Epidermal melanocyte (primary cell): ENCODE data around the gene ATXN2.

Experiments used
- DNase-seq: peaks from one replicate; pipeline ENCODE4 v3.0.0; 2011; ENCODE audit warnings: low spot score; ENCODE audit not compliant: insufficient read length

ATXN2 gene

DNA sequence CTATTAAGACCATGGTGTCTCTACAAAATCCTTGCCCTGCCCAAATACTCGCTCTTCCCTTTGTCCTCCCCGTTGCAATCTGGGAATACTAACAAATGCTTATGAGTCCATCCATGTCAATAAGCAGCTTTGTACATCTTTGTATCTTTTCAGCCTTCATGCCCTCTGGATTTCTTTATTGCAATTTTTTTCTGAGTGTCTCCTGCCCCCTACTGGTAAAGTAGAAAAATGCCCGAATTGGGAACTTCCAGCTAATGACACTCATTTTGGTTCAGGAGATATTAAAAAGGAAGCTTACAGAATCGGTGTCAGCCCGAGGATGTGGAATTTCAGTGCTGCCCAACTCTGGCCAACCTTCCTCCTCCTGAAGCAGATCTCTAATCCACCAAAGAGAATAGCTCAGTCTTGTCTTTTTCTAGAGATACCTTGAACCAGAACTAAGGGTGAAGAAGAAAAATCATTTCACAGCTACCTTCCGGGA, 147.4 kb downstream of the ATXN2 start:
- peak; percentile 32 for DNase-seq

DNA sequence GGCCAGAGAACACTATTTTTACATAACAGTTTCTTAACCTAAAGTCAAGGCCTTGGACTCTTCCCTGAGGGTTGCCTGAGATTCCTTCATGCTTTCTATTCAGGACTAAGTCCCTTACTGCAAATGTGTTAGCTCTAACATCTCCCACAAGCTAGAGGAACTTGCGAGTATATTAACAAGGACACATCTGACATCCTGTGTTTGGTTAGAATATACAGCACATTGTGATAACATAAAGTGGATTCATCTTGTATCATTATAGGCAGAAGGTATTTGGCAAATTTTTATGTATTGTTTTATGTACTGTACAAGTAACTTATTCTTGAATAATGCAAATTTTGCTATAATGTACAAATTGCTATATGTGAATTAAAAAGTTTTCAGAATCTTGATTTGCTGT, 147.9 kb downstream of the ATXN2 start:
- DNase-seq, result no peak

DNA sequence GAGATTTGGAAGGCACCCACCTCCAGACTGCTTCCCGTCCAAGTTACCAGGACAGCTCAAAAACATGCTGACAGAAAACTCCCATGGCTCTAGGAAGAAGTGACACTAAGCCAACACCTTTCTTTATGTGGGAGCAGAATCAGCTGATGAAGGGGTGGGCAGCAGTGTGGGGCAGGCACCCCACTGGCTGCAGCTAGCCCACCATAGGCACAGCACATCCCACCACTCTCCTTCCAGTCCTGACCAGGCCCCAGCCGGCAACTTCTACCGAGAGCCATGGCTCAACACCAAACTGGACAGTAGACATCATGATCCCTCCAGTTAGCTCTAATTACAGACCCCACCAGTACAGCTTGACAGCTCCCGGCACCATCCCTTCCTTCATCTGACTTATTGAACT, 148.4 kb downstream of the ATXN2 start:
- no peak for DNase-seq

DNA sequence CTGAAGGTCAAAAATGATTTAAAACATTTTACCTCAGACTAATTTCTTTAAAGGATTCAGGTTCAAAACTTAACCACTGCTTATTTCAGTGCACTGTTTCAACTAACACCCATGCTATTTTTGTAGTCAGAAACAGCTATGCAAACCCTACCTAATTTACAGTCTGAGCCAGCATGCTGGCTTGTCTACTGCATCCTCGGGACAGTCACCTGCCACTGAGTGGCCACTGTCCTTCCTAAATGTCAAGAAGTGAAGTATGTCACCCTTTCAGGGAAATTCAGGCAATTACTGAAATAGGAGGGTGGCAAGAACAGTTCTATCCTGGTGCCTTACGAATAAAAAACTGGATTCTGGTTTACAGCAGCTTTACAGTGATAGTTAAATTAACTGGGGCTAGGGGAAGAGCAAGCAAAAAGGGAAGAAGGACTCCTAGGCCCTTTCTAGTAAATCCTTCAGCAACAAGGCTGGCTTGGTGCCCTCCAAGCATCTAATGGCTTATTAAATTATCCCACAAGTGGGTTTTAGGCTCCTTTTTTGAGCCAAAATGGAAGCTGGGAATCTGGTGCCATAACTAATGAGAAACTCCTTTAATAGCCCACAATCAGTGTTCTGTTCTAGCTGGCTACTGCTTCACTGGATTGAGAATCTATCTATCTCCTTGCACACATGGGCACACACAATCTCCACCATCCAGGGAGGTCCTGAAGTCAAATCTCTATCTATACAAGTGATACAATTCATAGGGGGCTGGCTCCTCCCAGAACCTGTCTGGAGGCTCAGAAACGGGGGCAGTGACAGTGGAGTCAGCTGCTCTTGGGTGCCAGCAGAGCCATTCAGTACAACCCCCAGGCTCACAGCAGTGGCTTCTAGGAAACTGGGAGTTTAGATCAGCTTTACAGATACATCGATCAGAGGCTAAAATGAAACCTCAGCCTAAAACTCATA, 150.0 kb downstream of the ATXN2 start:
- DNase-seq, result no peak

DNA sequence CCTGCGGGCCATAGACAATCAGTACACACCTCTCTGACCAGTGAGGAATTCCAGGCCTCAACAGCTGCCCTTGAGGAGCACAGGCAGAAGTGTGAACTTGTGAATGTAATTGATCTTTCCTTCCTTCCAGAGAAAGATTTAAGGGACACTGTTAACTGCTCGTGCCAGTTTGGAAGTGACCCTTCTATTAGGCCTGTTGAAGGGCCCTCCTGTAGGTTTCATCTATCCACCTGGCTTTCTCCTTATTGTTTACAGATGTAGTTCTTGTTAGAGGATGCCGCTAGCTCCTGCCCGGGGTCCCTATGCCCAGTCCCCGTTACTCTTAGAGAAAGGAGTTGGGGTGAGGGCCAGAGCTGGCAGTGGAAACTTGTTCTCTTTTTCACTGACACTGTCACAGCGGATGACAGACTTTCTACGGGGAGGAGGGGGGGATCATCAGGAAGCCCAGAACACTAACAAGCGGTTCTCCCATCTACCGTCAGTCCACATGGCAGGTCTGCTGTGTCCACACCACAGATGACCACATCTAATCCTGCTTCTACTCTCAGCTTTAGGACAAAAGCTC, 150.8 kb downstream of the ATXN2 start:
- DNase-seq, result no peak

DNA sequence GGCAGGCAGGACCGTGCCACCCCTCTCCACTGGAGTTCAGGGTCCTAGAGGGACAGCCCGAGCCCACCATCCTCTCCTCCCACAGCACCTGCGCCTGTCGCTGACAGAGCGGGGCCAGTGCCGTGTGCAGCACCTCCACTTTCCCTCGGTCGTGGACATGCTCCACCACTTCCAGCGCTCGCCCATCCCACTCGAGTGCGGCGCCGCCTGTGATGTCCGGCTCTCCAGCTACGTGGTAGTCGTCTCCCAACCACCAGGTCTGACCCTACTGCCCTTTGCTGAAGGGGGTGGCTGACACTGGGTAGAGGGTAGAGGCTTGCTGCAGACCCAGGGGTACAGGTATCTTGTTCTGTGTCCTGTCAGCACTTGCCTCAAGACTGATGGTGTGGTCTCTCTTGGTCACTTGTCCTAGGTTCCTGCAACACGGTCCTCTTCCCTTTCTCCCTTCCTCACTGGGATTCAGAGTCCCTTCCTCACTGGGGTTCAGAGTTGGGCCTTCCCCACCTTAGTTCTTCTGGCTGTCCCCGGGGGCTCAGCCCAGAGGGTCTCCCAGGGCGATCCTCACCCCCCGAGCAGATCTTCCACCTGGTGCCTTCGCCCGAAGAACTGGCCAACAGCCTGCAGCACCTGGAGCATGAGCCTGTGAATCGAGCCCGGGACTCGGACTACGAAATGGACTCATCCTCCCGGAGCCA, 151.4 kb downstream of the ATXN2 start:
- no peak for DNase-seq

DNA sequence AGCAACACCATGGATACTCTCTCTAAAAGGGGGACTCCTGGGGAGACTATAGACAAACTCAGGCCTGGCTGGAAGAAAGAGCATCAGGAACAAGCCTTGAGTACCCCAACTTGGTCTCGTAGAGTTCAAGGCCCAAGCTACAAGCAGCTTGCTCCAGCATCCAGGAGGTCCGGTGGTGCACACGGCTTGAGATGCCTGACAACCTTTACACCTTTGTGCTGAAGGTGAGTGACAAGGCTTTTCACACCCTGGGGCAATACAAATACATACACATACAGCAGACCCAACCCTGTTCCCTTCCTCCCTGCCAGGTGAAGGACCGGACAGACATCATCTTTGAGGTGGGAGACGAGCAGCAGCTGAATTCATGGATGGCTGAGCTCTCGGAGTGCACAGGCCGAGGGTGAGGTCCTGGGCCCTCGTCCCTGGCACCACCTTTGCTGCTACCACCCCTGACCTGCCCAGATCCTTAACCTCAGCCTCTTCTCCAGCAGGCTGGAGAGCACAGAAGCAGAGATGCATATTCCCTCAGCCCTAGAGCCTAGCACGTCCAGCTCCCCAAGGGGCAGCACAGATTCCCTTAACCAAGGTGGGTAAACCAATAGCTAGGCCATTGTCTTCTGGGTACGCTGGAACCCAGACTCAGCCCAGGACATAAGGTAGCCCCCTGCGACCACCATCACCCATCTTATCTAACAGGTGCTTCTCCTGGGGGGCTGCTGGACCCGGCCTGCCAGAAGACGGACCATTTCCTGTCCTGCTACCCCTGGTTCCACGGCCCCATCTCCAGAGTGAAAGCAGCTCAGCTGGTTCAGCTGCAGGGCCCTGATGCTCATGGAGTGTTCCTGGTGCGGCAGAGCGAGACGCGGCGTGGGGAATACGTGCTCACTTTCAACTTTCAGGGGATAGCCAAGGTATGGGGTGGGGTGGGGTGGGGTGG, 152.2 kb downstream of the ATXN2 start:
- DNase-seq, result no peak

DNA sequence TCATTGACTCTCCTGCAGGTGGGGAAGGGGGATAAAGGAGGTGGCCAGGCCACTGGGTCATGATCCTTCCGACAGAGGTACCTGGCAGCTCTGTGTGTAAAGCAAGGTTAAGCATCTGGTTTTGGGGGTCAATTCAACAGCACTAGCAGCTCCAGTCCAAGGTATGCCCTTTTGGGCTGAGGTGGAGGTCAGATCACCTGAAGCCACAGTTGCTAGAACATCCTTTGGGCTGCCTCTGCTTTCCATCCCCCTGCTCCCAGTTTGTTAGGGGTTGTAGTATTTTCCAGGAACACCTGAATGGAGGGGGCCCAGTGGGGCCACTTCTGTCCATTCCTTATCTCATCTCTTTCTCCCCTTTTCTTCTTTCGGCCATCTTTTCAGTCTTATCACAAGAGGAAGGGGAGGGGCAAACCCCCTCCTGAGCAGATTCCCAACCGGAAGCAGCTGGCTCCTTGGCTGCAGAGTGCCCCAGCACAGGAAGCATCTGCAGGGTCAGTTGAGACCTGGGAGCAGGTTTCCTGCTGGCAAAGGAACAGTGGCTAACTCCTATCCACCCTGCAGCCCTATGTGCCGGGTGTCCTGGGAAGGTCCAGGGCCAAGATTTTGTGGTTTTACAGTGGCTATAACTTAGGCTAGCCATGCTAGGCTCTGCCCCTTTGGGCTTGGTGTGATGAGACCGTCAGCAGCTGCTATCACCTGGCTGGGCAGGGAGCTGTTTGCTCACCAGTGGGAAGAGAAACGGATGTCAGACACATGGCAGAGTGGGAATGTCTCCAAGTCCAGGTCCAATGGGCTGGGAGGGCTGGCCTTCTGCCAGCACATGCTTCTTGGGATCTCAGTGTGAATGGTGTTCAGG, 153.2 kb downstream of the ATXN2 start:
- no peak for DNase-seq

DNA sequence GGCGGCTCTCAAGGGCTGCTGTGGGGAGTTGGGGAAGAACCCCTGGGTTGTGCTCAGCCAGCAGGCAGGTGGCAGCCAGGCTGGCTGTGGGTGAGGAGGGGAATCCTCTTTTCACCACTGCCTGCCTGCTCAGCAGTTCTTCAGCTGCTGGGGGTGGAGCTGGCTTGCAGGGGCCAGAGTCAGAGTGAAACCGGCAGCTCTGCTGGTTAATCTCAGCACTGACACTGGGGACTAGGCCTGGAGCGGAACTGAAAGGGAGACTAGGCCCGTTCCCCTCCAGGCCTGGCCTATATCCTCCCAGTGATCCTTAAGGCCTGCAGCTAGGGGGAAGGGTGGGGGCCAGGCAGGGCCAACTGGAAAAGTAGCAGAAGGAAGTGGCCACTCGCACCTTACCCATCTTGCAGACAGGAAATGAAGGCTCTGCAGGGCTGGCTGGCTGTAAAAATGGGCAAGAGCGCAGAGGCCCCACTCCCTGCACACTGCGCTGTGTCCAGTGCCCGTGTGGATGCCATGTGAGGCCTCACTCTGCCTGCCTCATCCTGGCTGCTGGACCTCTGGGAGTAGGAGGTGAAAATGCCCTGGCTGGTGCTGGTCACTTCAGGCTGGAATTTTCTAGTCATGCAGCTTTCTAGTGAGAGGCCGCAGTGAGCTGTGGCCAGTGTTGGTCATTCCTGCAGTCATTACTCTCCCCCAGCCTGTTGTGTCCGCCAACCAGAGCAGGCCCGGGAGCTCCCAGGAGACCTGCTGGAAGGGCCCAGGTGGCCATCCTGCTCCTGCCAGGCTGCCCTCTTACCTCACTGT, 154.0 kb downstream of the ATXN2 start:
- DNase-seq, result no peak

DNA sequence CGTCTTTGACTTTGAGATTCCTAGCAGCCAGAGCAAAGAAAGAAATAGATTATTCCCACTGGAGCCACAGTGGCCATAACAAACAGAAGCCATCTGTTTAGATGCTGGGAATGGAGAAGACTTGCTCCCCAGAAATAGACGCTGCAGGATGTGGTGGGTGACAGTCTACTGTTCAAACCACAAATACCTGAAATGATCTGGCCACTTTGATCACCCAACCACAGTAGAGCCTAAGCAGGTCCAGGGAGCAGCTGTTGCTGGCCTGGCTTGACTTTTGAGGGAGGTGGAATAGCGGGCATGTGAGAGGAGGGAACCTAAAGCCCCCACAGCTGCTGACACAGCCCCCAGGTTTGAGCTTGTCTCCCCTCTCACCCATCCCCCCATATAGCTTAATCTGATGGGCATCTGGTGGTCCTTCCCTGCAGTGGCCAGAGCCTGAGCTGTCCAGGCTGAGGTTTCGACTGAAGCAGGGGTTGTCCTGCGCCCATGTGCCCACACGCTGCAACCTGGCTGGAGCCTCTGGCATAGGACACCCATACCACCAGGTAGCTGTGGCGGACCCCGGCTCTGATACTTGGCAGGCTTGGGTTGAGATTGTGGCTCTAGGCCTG, 154.7 kb downstream of the ATXN2 start:
- DNase-seq, result no peak

DNA sequence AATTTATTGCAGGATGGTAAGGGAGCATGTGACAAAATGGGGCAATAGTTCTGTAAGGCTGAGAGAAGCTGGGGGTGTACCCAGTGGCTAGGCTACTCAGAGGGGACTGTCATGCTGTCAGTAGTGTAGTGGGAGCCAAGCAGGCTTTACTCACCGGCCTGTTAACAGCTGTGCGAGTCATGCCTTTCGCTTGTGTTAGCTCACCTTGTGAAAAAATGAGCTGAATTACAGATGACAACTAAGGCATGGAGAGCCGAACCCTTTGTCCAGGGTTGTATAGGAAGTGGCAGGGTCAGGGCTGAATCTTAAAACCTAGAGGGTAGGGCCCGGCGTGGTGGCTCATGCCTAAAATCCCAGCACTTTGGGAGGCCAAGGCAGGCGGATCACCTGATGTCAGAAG, 155.5 kb downstream of the ATXN2 start:
- DNase-seq, result no peak

DNA sequence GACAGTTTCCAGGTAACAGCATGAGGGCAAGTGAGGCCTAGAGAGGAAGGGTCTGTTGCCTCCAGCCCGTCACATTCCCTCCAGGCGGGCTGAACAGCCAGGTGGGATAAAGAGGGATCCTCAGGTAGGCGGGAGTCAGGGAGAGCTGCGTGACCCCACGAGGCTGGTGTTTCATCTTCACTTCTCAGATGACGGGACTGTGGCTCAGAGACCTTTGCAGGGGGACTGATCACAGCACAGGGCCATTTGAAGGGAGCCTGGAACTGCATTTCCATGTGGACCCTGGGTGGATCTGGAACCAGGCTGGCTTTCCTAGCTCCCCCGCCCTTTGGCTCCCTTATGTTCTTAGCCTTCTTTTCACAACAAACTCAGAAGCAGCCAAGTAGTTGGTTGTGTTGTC, 156.0 kb downstream of the ATXN2 start:
- DNase-seq, result no peak

DNA sequence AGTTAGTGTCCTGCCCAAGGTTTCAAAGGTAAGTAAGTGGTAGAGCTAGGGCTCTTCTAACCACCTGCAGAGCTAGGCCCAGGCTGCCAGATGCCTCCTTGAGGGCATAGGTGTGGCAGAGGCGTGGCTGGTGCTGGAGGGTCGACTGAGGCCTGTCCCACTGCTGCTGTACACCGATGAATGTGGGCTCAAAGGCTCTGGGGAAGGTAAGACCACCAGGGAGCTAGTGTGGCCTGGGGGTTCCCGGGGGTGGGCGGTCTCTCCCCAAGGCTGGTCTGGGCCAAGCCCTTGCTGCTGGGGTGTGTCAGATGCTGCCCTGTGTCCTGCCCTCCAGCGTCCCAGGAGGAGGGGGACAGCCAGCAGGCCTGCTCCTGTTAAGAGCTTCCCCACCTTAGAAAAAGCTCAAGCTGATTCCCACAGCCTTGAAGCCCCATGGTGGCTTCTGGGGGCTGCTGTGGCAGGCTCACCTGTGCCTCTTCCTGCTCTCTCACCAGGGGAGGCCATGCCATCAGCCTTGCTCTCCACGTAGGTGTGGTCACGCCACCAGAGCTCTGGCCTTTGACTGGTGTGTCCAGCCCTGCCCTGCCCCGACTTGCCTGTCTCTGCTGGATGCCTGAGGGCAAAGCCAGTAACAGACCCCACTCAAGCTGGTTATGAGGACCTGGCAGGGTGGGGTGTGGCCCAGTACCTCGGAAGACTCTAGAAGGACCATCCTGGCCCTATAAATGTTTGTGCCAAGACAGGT, 156.6 kb downstream of the ATXN2 start:
- no peak for DNase-seq

DNA sequence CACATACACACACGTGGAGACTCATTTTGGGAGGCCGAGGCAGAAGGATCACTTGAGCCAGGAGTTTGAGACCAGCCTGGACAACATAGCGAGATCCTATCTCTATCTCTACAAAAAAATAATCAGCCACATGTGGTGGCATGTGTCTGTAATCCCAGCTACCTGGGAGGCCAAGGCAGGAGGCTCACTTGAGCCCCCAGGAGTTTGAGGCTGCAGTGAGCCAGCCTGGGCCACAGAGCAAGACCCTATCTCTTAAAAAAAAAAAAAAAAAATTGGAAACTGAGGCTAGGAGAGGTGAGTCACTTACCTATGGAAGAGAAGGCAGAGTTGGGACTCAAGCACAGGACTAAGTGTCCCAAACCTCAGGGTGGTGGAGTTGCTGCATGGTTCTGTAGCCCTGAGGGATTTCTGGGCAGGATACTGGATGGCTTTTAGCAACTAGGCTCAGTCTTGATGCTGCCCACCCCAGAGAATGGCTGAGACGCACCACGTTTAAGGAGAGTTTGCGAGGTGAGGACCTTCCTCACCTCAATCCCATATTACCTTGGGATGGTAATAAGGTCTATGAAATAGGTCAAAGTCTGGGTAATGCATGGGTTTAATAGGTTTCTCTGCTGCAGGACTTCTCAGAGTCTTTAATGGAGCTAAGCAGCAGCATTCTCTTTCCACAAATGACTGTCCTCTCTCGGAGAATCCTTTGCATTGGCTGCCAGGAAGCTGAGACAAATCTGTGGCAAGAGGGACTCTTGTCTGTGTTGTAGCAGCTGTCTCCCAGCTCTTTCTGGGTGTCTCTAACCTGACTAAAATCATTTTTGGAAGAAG, 157.8 kb downstream of the ATXN2 start:
- no peak for DNase-seq

DNA sequence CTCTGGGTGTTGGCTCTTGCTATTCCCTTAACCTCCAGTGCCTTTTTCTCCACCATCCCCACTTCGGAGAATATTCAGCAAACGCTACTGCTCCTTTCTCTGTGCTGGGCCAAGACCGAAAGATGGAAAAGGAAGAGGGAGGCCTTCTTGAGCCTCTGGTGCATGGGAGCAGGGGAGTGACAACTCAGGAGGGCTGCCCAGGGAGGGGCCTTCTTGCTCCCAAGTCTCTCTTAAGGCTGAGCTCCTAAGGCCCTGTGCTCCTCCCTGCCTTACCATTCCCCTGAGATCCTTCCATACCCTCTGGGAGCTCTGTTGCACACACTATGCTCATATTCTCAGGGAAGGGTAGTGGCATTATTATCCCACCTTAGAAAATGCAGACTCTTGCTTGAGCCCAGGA, 158.5 kb downstream of the ATXN2 start:
- DNase-seq, result no peak

DNA sequence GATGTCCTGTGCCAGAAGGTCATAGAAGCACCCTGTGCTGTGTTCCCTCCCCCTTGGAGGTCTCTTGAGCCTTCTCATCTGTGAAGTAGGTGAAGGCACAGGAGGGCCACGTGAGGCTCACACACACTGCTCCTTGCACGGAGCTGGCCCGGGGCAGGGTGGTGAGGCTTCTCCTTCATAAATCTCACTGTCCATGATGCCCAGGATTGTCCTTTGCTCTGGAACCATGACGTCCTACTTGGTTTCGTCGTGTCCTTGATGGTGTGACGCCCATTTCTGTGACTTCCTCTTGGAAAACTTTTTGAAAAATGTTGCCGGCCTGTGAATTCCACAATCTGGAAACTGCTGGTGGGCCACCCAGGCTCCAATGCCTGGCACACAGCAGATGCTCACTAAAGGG, 159.0 kb downstream of the ATXN2 start:
- no peak for DNase-seq

DNA sequence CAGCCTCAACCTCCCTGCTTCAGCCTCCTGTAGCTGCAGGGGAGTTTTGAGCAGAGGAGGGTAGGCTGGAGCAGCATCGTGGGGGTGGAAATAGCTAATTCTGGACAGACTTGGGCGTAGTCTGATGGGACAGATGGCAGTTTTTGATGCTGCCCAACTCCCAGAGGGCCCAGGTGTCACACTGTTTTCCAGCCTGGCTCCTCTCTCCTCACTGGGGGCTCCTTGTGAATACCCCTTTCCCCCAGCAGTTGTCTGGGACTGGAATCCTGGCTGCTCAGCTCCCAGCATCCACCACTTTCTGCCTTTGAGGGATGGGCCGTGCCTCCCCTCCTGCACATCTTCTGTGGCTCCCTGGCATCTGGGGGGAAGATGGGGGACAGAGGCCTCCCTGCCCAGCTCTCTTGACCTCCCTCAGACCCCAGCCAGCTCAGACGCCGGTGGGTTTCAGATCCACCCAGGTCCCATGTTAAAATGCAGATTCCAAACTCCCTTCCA, 159.4 kb downstream of the ATXN2 start:
- DNase-seq, result no peak
